ENCODE results near the gene TPGS2.

Gene TPGS2

GRCh38 chr18:36761186-36761698, 67.6 kb downstream of the TPGS2 start:
- in situ Hi-C loops (cut with HindIII; ENCODE audit: low sequenced_read_pairs) = no loop called here
- peak; percentile 3 for TF ChIP-seq CTCF (IDR thresholded peaks at IDR 0.05; ENCODE audit: low read depth, low read length, missing control alignments)
- no peak for DNase-seq (ENCODE audit: low read depth)
- H3K4me3 ChIP-seq (ENCODE audit: low read depth, low read length) = no peak overlapping the region

GRCh38 chr18:36760598-36760997, 68.2 kb downstream of the TPGS2 start:
- TF ChIP-seq CTCF (IDR thresholded peaks at IDR 0.05; ENCODE audit: low read depth, low read length, missing control alignments) = no peak
- in situ Hi-C loops (cut with HindIII; ENCODE audit: low sequenced_read_pairs) = no loop called here

GRCh38 chr18:36759167-36759776, 69.5 kb downstream of the TPGS2 start:
- DNase-seq (ENCODE audit: low read depth) = no peak
- no peak overlapping the region for H3K4me3 ChIP-seq (ENCODE audit: low read depth, low read length)
- TF ChIP-seq CTCF (IDR thresholded peaks at IDR 0.05; ENCODE audit: low read depth, low read length, missing control alignments) = no peak
- in situ Hi-C loops (cut with HindIII; ENCODE audit: low sequenced_read_pairs) = no loop called here

More at GRCh38 chr18:36760598-36760997, 68.2 kb downstream of the TPGS2 start:
- H3K4me3 ChIP-seq (ENCODE audit: low read depth, low read length) = no peak overlapping the region
- DNase-seq (ENCODE audit: low read depth) = no peak

GRCh38 chr18:36758623-36759022, 70.2 kb downstream of the TPGS2 start:
- no peak for TF ChIP-seq CTCF (IDR thresholded peaks at IDR 0.05; ENCODE audit: low read depth, low read length, missing control alignments)

GRCh38 chr18:36757991-36758390, 70.8 kb downstream of the TPGS2 start:
- TF ChIP-seq CTCF (IDR thresholded peaks at IDR 0.05; ENCODE audit: low read depth, low read length, missing control alignments) = no peak
- DNase-seq (ENCODE audit: low read depth) = no peak

More at GRCh38 chr18:36758623-36759022, 70.2 kb downstream of the TPGS2 start:
- in situ Hi-C loops (cut with HindIII; ENCODE audit: low sequenced_read_pairs) = no loop called here
- no peak for DNase-seq (ENCODE audit: low read depth)
- H3K4me3 ChIP-seq (ENCODE audit: low read depth, low read length) = no peak overlapping the region

GRCh38 chr18:36757081-36757480, 71.7 kb downstream of the TPGS2 start:
- DNase-seq (ENCODE audit: low read depth) = peak; percentile 65
- no peak overlapping the region for H3K4me3 ChIP-seq (ENCODE audit: low read depth, low read length)
- peak; percentile 65 for TF ChIP-seq CTCF (IDR thresholded peaks at IDR 0.05; ENCODE audit: low read depth, low read length, missing control alignments)
- in situ Hi-C loops (cut with HindIII; ENCODE audit: low sequenced_read_pairs) = no loop called here

More at GRCh38 chr18:36757991-36758390, 70.8 kb downstream of the TPGS2 start:
- in situ Hi-C loops (cut with HindIII; ENCODE audit: low sequenced_read_pairs) = no loop called here
- H3K4me3 ChIP-seq (ENCODE audit: low read depth, low read length) = no peak overlapping the region

Measured in astrocyte of the cerebellum (primary cell).